Lower lobe of right lung (tissue), 2 donors: ENCODE results near the gene UROC1. TPM values are rescaled to one million over a fixed set of nuclear protein-coding genes. Genes with fewer than 3 reads are reported as not detected.

ENCODE experiments used
- ATAC-seq, 2 donors: fragments of 200-7000 bp; cut with Tn5 transposase; one replicate each; pipeline ENCODE4 v1.9.1; 2020 to 2022; ENCODE audit warnings: mild to moderate bottlenecking in 2 of 2, moderate library complexity in 2 of 2
- DNase-seq: peaks from one replicate; pipeline ENCODE4 v3.0.0-alpha.2; 2020
- H3K27ac ChIP-seq: fragments of 200-600 bp; one replicate; pipeline ENCODE4 v1.8.0; 2022
- H3K27me3 ChIP-seq: fragments of 200-600 bp; one replicate; pipeline ENCODE4 v1.8.0; 2022; ENCODE audit warnings: low read depth
- H3K36me3 ChIP-seq: fragments of 200-600 bp; one replicate; pipeline ENCODE4 v1.8.0; 2022; ENCODE audit warnings: mild to moderate bottlenecking
- H3K4me1 ChIP-seq: fragments of 200-600 bp; one replicate; pipeline ENCODE4 v1.8.0; 2022
- H3K4me3 ChIP-seq: fragments of 200-600 bp; one replicate; pipeline ENCODE4 v1.8.0; 2022; ENCODE audit warnings: mild to moderate bottlenecking
- H3K9me3 ChIP-seq: fragments of 200-600 bp; one replicate; pipeline ENCODE4 v1.8.0; 2022
- CTCF ChIP-seq: fragments of 200-600 bp; IDR thresholded peaks from one replicate; pipeline ENCODE4 v1.8.0; 2022; ENCODE audit warnings: antibody characterized with exemption, mild to moderate bottlenecking
- intact Hi-C: fragments of 100-400 bp; cut with DNase I; formaldehyde crosslinking; loops from one replicate; pipeline ENCODE4 v1.11.0; 2022
- total RNA-seq: library from RNA; stranded (reverse); fragmentation: NEBNext Ultra II Directional; extraction: Animal tissue kit (Norgen Biotek cat#: 25700); gene quantifications from one replicate; pipeline ENCODE4 v1.2.1, GENCODE V29; 2021
- donor health status: DM: no; HTN: yes; CAD: no; lungs with severe emphysema.

The UROC1 gene
- total RNA-seq, 1 donor from 2014 or later = not detected

GRCh38 chr3:126501736-126502135, 15.8 kb downstream of the UROC1 start:
- H3K4me1 ChIP-seq = no peaks in the 10 kb centered on the region
- intact Hi-C loops = no loop called here
- no peaks in the 10 kb centered on the region for H3K9me3 ChIP-seq
- DNase-seq (no peak), ATAC-seq (peak in 1 of 2 donors; percentile 14)
- TF ChIP-seq CTCF = no peak
- H3K4me3 ChIP-seq = no peak overlapping the region
- H3K36me3 ChIP-seq = no peaks in the 10 kb centered on the region
- no peak overlapping the region for H3K27ac ChIP-seq
- no peaks in the 10 kb centered on the region for H3K27me3 ChIP-seq

GRCh38 chr3:126501054-126501453, 16.5 kb downstream of the UROC1 start:
- H3K9me3 ChIP-seq = no peaks in the 10 kb centered on the region
- ATAC-seq (no peak), DNase-seq (no peak)
- H3K4me3 ChIP-seq = no peak overlapping the region
- no peaks in the 10 kb centered on the region for H3K27me3 ChIP-seq
- intact Hi-C loops = no loop called here
- no peaks in the 10 kb centered on the region for H3K4me1 ChIP-seq
- no peak for TF ChIP-seq CTCF
- H3K36me3 ChIP-seq = no peaks in the 10 kb centered on the region
- H3K27ac ChIP-seq = no peak overlapping the region

GRCh38 chr3:126500016-126500415, 17.6 kb downstream of the UROC1 start:
- ATAC-seq = no peak
- Histone ChIP-seq H3K27me3 (no peaks in the 10 kb centered on the region), H3K36me3 (no peaks in the 10 kb centered on the region), H3K4me1 (no peaks in the 10 kb centered on the region), H3K27ac (no peak overlapping the region), H3K9me3 (no peaks in the 10 kb centered on the region), H3K4me3 (no peak overlapping the region)
- no peak for DNase-seq
- intact Hi-C loops = no loop called here
- TF ChIP-seq CTCF = no peak

- Histone ChIP-seq H3K4me1 (no peaks in the 10 kb centered on the region), H3K27me3 (no peaks in the 10 kb centered on the region), H3K36me3 (no peaks in the 10 kb centered on the region), H3K27ac (no peak overlapping the region), H3K4me3 (no peak overlapping the region), H3K9me3 (no peaks in the 10 kb centered on the region)
- no peak for ATAC-seq
- intact Hi-C loops = no loop called here
- DNase-seq = no peak
- TF ChIP-seq CTCF = no peak
Measured at GRCh38 chr3:126499401-126499800, 18.2 kb downstream of the UROC1 start.

- H3K4me1 ChIP-seq = no peaks in the 10 kb centered on the region
- no peak overlapping the region for H3K27ac ChIP-seq
- no peaks in the 10 kb centered on the region for H3K36me3 ChIP-seq
- ATAC-seq (no peak), DNase-seq (no peak)
- H3K9me3 ChIP-seq = no peaks in the 10 kb centered on the region
- TF ChIP-seq CTCF = no peak
- H3K4me3 ChIP-seq = no peak overlapping the region
- intact Hi-C loops = no loop called here
- no peaks in the 10 kb centered on the region for H3K27me3 ChIP-seq
Measured at GRCh38 chr3:126498929-126499328, 18.6 kb downstream of the UROC1 start.

GRCh38 chr3:126498461-126498860, 19.1 kb downstream of the UROC1 start:
- H3K36me3 ChIP-seq = no peaks in the 10 kb centered on the region
- ATAC-seq (no peak), DNase-seq (no peak)
- no peak for TF ChIP-seq CTCF
- no peak overlapping the region for H3K4me3 ChIP-seq
- no peaks in the 10 kb centered on the region for H3K4me1 ChIP-seq
- H3K27me3 ChIP-seq = no peaks in the 10 kb centered on the region
- no peak overlapping the region for H3K27ac ChIP-seq
- no peaks in the 10 kb centered on the region for H3K9me3 ChIP-seq
- intact Hi-C loops = no loop called here
